HL-60 (cell line): ENCODE results near the gene IL2RA.
"Not testable (repeated sequence)": the region's sequence is repeated elsewhere in the genome, so short reads cannot be mapped to it uniquely, and the experiment has no call there.

Experiments
- DNase-seq, 2 experiments: peaks; one replicate each; pipeline ENCODE4 v3.0.0-alpha.2; 2010 to 2020; ENCODE audit warnings: low read depth in 1 of 2, low spot score in 1 of 2
- H3K27ac ChIP-seq: fragments of 250-450 bp; sonication (Bioruptor Pico); replicated peaks from 2 replicates; pipeline ENCODE4 v1.5.1; 2020; ENCODE audit warnings: mild to moderate bottlenecking, moderate library complexity
- H3K27me3 ChIP-seq: fragments of 250-450 bp; sonication (Bioruptor Pico); 2 replicates; pipeline ENCODE4 v1.5.1; 2021; ENCODE audit warnings: mild to moderate bottlenecking, moderate library complexity; ENCODE audit not compliant: insufficient read depth, poor library complexity, severe bottlenecking
- H3K4me3 ChIP-seq: replicated peaks from 2 replicates; pipeline ENCODE4 v1.5.1; 2011; ENCODE audit warnings: mild to moderate bottlenecking, control low read depth, low read length; ENCODE audit not compliant: insufficient read depth
- CTCF ChIP-seq: IDR thresholded peaks from one replicate; pipeline ENCODE4 v1.5.1; 2011; ENCODE audit warnings: low read length, control low read depth, inconsistent platforms; ENCODE audit not compliant: insufficient read depth
- GABPA ChIP-seq: IDR thresholded peaks from 2 replicates; pipeline ENCODE4 v1.6.1; 2012; ENCODE audit warnings: low read depth
- POLR2AphosphoS5 ChIP-seq: IDR thresholded peaks from 2 replicates; pipeline ENCODE4 v1.6.1; 2012; ENCODE audit warnings: low read depth
- REST ChIP-seq: IDR thresholded peaks from 2 replicates; pipeline ENCODE4 v1.6.1; 2012; ENCODE audit warnings: low read depth; ENCODE audit not compliant: insufficient replicate concordance
- SPI1 ChIP-seq: IDR thresholded peaks from 2 replicates; pipeline ENCODE4 v1.6.1; 2012; ENCODE audit warnings: low read depth, mild to moderate bottlenecking, borderline replicate concordance

The IL2RA gene

GRCh38 chr10:5963591-5963990 is 98.6 kb downstream of the IL2RA start:
- no peak overlapping the region for H3K4me3 ChIP-seq
- H3K27me3 ChIP-seq, result no peaks in the 10 kb centered on the region
- no peak overlapping the region for H3K27ac ChIP-seq
- TF ChIP-seq SPI1 (no peak), REST (no peak), GABPA (no peak), POLR2AphosphoS5 (no peak), CTCF (no peak)
- no peak for DNase-seq

- TF ChIP-seq CTCF (no peak), REST (no peak), SPI1 (no peak), POLR2AphosphoS5 (no peak), GABPA (no peak)
- DNase-seq, result no peak
- H3K27me3 ChIP-seq, result no peaks in the 10 kb centered on the region
- no peak overlapping the region for H3K27ac ChIP-seq
- no peak overlapping the region for H3K4me3 ChIP-seq
Observed at GRCh38 chr10:5963071-5963470, 99.1 kb downstream of the IL2RA start.

- H3K27me3 ChIP-seq, H3K27ac ChIP-seq, H3K4me3 ChIP-seq, DNase-seq: not testable (repeated sequence)
Observed at GRCh38 chr10:5962358-5962940, 99.7 kb downstream of the IL2RA start.

GRCh38 chr10:5961405-5962100 is 100.6 kb downstream of the IL2RA start:
- Histone ChIP-seq H3K27me3 (no peaks in the 10 kb centered on the region), H3K27ac (no peak overlapping the region), H3K4me3 (no peak overlapping the region)
- TF ChIP-seq SPI1 (no peak), CTCF (no peak), GABPA (no peak), REST (no peak), POLR2AphosphoS5 (no peak)
- no peak for DNase-seq

GRCh38 chr10:5960973-5961275 is 101.2 kb downstream of the IL2RA start:
- H3K4me3 ChIP-seq, H3K27me3 ChIP-seq, H3K27ac ChIP-seq, DNase-seq: not testable (repeated sequence)
